HepG2 (cell line): ENCODE data around the gene CDKN2A. TPM values are rescaled to one million over a fixed set of nuclear protein-coding genes. Genes with fewer than 3 reads are reported as not detected.

Experiments
- ATAC-seq: fragments of 200-7000 bp; cut with Tn5 transposase; 3 replicates; pipeline ENCODE4 v1.9.1; 2020; ENCODE audit warnings: mild to moderate bottlenecking, moderate library complexity
- BruUV-seq: library from RNA; stranded (reverse); fragments of 400-500 nt; replicated peaks from 2 replicates; lab custom pipeline; 2021; lab: Mats Ljungman, UMichigan
- CTCF ChIA-PET: fragments of 300-600 bp; formaldehyde crosslinking; extraction: SDS; loops from one replicate; lab custom pipeline; 2021; ENCODE audit warnings: low total read pairs, inconsistent platforms, low intra/inter-chr PET ratio; lab: Yijun Ruan, JAX
- POLR2A ChIA-PET: fragments of 350-600 bp; sonication (Branson Sonifier 250); formaldehyde crosslinking; loops from one replicate; lab custom pipeline; 2020; ENCODE audit warnings: antibody characterized with exemption, inconsistent platforms; lab: Yijun Ruan, JAX
- DNase-seq: peaks from one replicate; pipeline ENCODE4 v3.0.0-alpha.2; 2015; ENCODE audit warnings: low spot score
- FAIRE-seq: peaks from 3 replicates; lab custom pipeline; 2011; peaks lifted over from hg19 to GRCh38; lab: Jason Lieb, UNC
- H2AFZ ChIP-seq: one replicate; pipeline ENCODE4 v1.6.1; 2011; ENCODE audit warnings: low read length, inconsistent platforms
- H3K27ac ChIP-seq: fragments of 300-600 bp; 3 replicates; pipeline ENCODE4 v1.8.0; 2011; ENCODE audit warnings: mixed run types, mild to moderate bottlenecking, mixed read lengths, low read length, inconsistent platforms; ENCODE audit not compliant: insufficient read depth; ENCODE audit errors: extremely low read length
- H3K27me3 ChIP-seq, 2 experiments: fragments of 200-600 bp in 1 of 2; 2 replicates in 1 of 2; 3 replicates in 1 of 2; pipeline versions ENCODE4 v1.6.0 to v1.8.0; 2011; ENCODE audit warnings: low read length in 2 of 2, mild to moderate bottlenecking in 2 of 2, moderate library complexity in 2 of 2, inconsistent platforms in 1 of 2; ENCODE audit not compliant: insufficient read depth in 2 of 2, control insufficient read depth in 1 of 2
- H3K36me3 ChIP-seq, 2 experiments: fragments of 200-600 bp in 1 of 2; replicated peaks in 1 of 2; 2 replicates in 1 of 2; 3 replicates in 1 of 2; pipeline versions ENCODE4 v1.5.1 to v1.8.0; 2011; ENCODE audit warnings: low read length in 2 of 2, inconsistent platforms in 1 of 2; ENCODE audit not compliant: insufficient read depth in 2 of 2, control insufficient read depth in 1 of 2
- H3K4me1 ChIP-seq: 2 replicates; pipeline ENCODE4 v1.5.1; 2012; ENCODE audit warnings: low read length, inconsistent platforms; ENCODE audit not compliant: insufficient read depth
- H3K4me2 ChIP-seq: 2 replicates; pipeline ENCODE4 v1.6.0; 2011; ENCODE audit warnings: low read depth, low read length, inconsistent platforms
- H3K4me3 ChIP-seq, 3 experiments: fragments of 200-600 bp in 1 of 3; sonication (generic), shearing (Covaris generic) in 1 of 3; replicated peaks in 1 of 3; 2 replicates each; pipeline ENCODE4 v1.5.1; 2011 to 2016; ENCODE audit warnings: low read length in 3 of 3, inconsistent platforms in 2 of 3, low read depth in 2 of 3, mild to moderate bottlenecking in 2 of 3, control low read depth in 1 of 3, mixed read lengths in 1 of 3; ENCODE audit not compliant: insufficient read depth in 1 of 3
- H3K79me2 ChIP-seq: one replicate; pipeline ENCODE4 v1.6.1; 2011; ENCODE audit warnings: low read length, inconsistent platforms; ENCODE audit not compliant: insufficient read depth
- H3K9ac ChIP-seq: 2 replicates; pipeline ENCODE4 v1.6.0; 2011; ENCODE audit warnings: mild to moderate bottlenecking, low read depth, low read length, inconsistent platforms; ENCODE audit not compliant: insufficient read depth
- H3K9me3 ChIP-seq: 2 replicates; pipeline ENCODE4 v1.5.1; 2012; ENCODE audit warnings: mild to moderate bottlenecking, low read length
- H4K20me1 ChIP-seq: 2 replicates; pipeline ENCODE4 v1.6.0; 2011; ENCODE audit warnings: inconsistent platforms, mild to moderate bottlenecking, low read length, moderate library complexity; ENCODE audit not compliant: insufficient read depth
- ELF3 ChIP-seq: IDR thresholded peaks from 2 replicates; pipeline ENCODE4 v1.6.1; 2016; ENCODE audit warnings: missing genetic modification reagents, missing compliant biosample characterization
- ETV5 ChIP-seq: IDR thresholded peaks from 2 replicates; pipeline ENCODE4 v1.6.1; 2018; ENCODE audit warnings: missing biosample characterization, missing genetic modification reagents, inconsistent platforms, borderline replicate concordance
- GABPA ChIP-seq, 2 experiments: IDR thresholded peaks; 2 replicates each; pipeline ENCODE4 v1.6.1; 2011 to 2016; ENCODE audit warnings: low read depth in 2 of 2, low read length in 1 of 2, missing biosample characterization in 1 of 2, missing genetic modification characterization in 1 of 2
- MED1 ChIP-seq: sonication (generic); formaldehyde crosslinking; IDR thresholded peaks from 2 replicates; pipeline ENCODE4 v1.4.0; 2020; ENCODE audit warnings: missing genetic modification reagents
- ZNF710 ChIP-seq: sonication (generic); formaldehyde crosslinking; IDR thresholded peaks from 2 replicates; pipeline ENCODE4 v1.5.0; 2020; ENCODE audit warnings: mild to moderate bottlenecking, missing genetic modification reagents, borderline replicate concordance
- WGBS: methylation state at CpG from one replicate; pipeline ENCODE4 v1.1.6; 2017; ENCODE audit warnings: low lambda C conversion rate; 5-methylcytosine and 5-hydroxymethylcytosine counted together
- in situ Hi-C: cut with HindIII; loops from 2 replicates; pipeline ENCODE4 v1.10.0; 2017; ENCODE audit warnings: low pct_unique_long_range_greater_than_20kb; ENCODE audit not compliant: extremely low pct_ligation_motif_present
- intact Hi-C: fragments of 100-400 bp; cut with micrococcal nuclease; formaldehyde crosslinking; loops from one replicate; pipeline ENCODE4 v1.10.0; 2022; ENCODE audit not compliant: unreplicated experiment
- polyA plus RNA-seq, 8 experiments: library from polyadenylated mRNA; depleted of rRNA in 3 of 8; stranded (reverse) in 7 of 8; unstranded in 1 of 8; fragments of >200 nt; fragmentation: Illumina TruSeq in 4 of 8; extraction: Trizol in 4 of 8; gene quantifications; 2 replicates each; pipeline versions ENCODE4 v1.2.1 to v1.2.3, GENCODE V29; 2011 to 2016; ENCODE audit warnings: low read depth in 4 of 8, missing spikeins in 1 of 8, mixed read lengths in 1 of 8; ENCODE audit not compliant: insufficient read depth in 1 of 8
- total RNA-seq, 5 experiments: library from RNA; depleted of rRNA; stranded (reverse); fragments of >200 nt; fragmentation: Illumina TruSeq; extraction: Trizol; gene quantifications; 2 replicates each; pipeline ENCODE4 v1.2.3, GENCODE V29; 2016; ENCODE audit warnings: low read depth in 1 of 5

CDKN2A gene
- total and polyA plus RNA-seq, 2 of the 13 experiments (the other 11 are each of a cell fraction or from before 2014, with no cell fraction given): 4.2 to 4.8 TPM

GRCh38 chr9:21923694-21924093, 70.5 kb downstream of the CDKN2A start:
- Histone ChIP-seq H3K27ac (no peak overlapping the region), H3K4me3 (no peak overlapping the region), H2AFZ (no peak overlapping the region), H3K9ac (no peak overlapping the region), H3K4me2 (no peak overlapping the region), H4K20me1 (no peaks in the 10 kb centered on the region), H3K9me3 (no peaks in the 10 kb centered on the region), H3K36me3 (no peaks in the 10 kb centered on the region), H3K4me1 (0 out of 2 replicates have a peak, but pooled peaks cover 5% of the 10 kb centered on the region), H3K27me3 (no peaks in the 10 kb centered on the region), H3K79me2 (no peaks in the 10 kb centered on the region)
- no peak for TF ChIP-seq ZNF710 (CRISPR knock-in tag)
- ChIA-PET CTCF (no interaction called here), POLR2A (no interaction called here)
- 100% methylated on average over 1 of the region's 1 CpG for WGBS
- BruUV-seq: no TSS peak
- intact Hi-C loops: no loop called here
- ATAC-seq: no peak
- DNase-seq: no peak
- in situ Hi-C loops: no loop called here
- FAIRE-seq: no peak

- no peak overlapping the region for H3K4me3 ChIP-seq
- in situ Hi-C loops: no loop called here
- H3K36me3 ChIP-seq: no peaks in the 10 kb centered on the region
- no peak overlapping the region for H3K27ac ChIP-seq
- 0 out of 2 replicates have a peak, but pooled peaks cover 5% of the 10 kb centered on the region for H3K4me1 ChIP-seq
- intact Hi-C loops: no loop called here
- no peaks in the 10 kb centered on the region for H3K9me3 ChIP-seq
- no peaks in the 10 kb centered on the region for H3K27me3 ChIP-seq
- H2AFZ ChIP-seq: no peak overlapping the region
- FAIRE-seq (no peak), DNase-seq (peak; percentile 1), ATAC-seq (no peak)
- no TSS peak for BruUV-seq
- WGBS: 76% methylated on average over 4 of the region's 4 CpGs
- H3K9ac ChIP-seq: no peak overlapping the region
- no peaks in the 10 kb centered on the region for H4K20me1 ChIP-seq
- no peak overlapping the region for H3K4me2 ChIP-seq
- ChIA-PET CTCF (no interaction called here), POLR2A (no interaction called here)
- H3K79me2 ChIP-seq: no peaks in the 10 kb centered on the region
- peak; percentile 14; the same call in 1 of the 2 replicates for TF ChIP-seq ETV5 (CRISPR knock-in tag)
- peak; percentile 37; the same call in 1 of the 2 replicates for TF ChIP-seq ELF3
- TF ChIP-seq GABPA (IDR thresholded peaks at IDR 0.05; ENCODE audit: low read depth, low read length): no peak
- peak; percentile 53 for TF ChIP-seq GABPA (CRISPR knock-in tag; IDR thresholded peaks at IDR 0.05; ENCODE audit: low read depth)
- TF ChIP-seq MED1 (CRISPR knock-in tag): no peak
Observed at GRCh38 chr9:21919377-21920362, 74.5 kb downstream of the CDKN2A start.
